AG04450 (cell line): Measurements from ENCODE around the gene ZNF627. TPM values are rescaled to one million over a fixed set of nuclear protein-coding genes. Genes with fewer than 3 reads are reported as not detected.

Experiments
- CTCF ChIA-PET: fragments of 300-600, 350-600 bp; formaldehyde crosslinking; extraction: SDS; loops from one replicate; lab custom pipeline; 2022; ENCODE audit warnings: antibody characterized with exemption, inconsistent platforms; lab: Charles Lee
- POLR2A ChIA-PET: fragments of 350-600 bp; formaldehyde crosslinking; extraction: SDS; loops from one replicate; lab custom pipeline; 2021; ENCODE audit warnings: antibody characterized with exemption, inconsistent platforms; lab: Yijun Ruan, JAX
- DNase-seq: peaks from one replicate; pipeline ENCODE4 v3.0.0-alpha.2; 2011; ENCODE audit warnings: low read depth, low spot score
- H3K27ac ChIP-seq: one replicate; pipeline ENCODE4 v1.5.1; 2012; ENCODE audit warnings: low read depth, low read length, control low read depth
- H3K27me3 ChIP-seq: one replicate; pipeline ENCODE4 v1.6.0; 2012; ENCODE audit warnings: low read length; ENCODE audit not compliant: control insufficient read depth, insufficient read depth
- H3K4me3 ChIP-seq: 2 replicates; pipeline ENCODE4 v1.5.1; 2011; ENCODE audit warnings: mild to moderate bottlenecking, low read depth, low read length, control low read depth
- H3K9me3 ChIP-seq: 2 replicates; pipeline ENCODE4 v1.5.1; 2012; ENCODE audit warnings: low read length; ENCODE audit not compliant: control insufficient read depth, insufficient read depth
- CTCF ChIP-seq: IDR thresholded peaks from 2 replicates; pipeline ENCODE4 v1.5.1; 2011; ENCODE audit warnings: low read depth, low read length, control low read depth, inconsistent platforms
- polyA plus RNA-seq: library from polyadenylated mRNA; depleted of rRNA; stranded (reverse); fragments of >200 nt; gene quantifications from 2 replicates; pipeline ENCODE4 v1.2.3, GENCODE V29; 2011

Gene ZNF627
- polyA plus RNA-seq, 1 experiment = 20.2 TPM

DNA sequence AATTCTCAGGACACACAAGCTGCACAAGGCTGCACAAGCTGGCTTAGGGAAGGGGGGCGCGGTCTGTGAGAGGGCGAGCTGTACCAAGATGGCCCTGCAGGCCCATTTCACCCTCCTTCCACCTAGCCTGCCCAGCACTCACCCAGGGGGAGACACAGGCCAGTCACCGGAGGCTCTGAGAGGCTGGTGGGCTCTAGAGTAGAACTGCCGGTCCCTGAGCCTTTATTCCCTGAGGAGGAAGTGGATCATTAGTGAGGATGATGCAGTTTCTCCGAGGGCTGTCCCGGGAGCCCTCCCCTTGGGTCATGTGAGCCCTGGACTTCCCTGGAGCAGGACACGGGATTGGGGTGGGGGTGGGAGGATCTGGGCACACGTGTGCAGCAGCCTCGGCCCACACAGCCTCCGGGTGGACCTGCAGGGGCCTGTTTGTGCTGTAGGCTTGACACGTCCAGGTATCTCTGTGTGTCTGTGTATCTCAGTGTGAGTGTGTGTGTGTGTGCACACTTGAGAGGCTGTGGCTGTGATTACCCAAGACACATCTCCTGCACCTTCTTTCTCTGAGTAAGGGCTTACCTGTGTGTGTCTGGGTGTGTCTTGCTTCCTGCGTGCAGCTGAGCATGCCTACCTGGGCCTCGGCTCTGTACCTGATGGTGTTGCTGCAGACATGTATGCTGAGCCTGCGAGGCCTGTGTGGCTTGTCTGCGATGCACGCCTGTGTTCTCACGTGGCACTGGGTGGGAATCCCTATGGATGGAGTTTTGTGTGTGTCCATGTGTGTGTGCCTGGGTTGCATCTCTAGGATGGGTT is 19.6 kb upstream of the ZNF627 start, which contains the start of gene ACP5:
Gene ACP5, minus strand, starts transcription at position 195 of the 807 bp plus-strand sequence. CDS start 328 bp downstream, outside the sequence.
- H3K27me3 ChIP-seq = no peaks in the 10 kb centered on the region
- no peak for DNase-seq
- H3K9me3 ChIP-seq = peaks cover 5% of the 10 kb centered on the region; the same call in 1 of the 2 replicates
- CTCF ChIA-PET = interaction anchor here (0.7 to 1.2 kb wide), 2 partner anchors 11 to 95 kb away, joined by 3 read pairs; no protein-coding TSS in a partner anchor
- TF ChIP-seq CTCF = no peak
- peak within 1 kb of the TSS; percentile 17; the same call in 1 of the 2 replicates for H3K4me3 ChIP-seq
- H3K27ac ChIP-seq = no peak within 1 kb of the TSS
- POLR2A ChIA-PET = no interaction called here

GRCh38 chr19:11578258-11579142 is 18.8 kb upstream of the ZNF627 start:
- TF ChIP-seq CTCF = no peak
- no peak for DNase-seq
- H3K27me3 ChIP-seq = no peaks in the 10 kb centered on the region
- ChIA-PET CTCF (interaction anchor here (0.6 to 1.2 kb wide), 4 partner anchors 10 to 219 kb away, joined by 3 to 4 read pairs (median 3); no protein-coding TSS in a partner anchor), POLR2A (no interaction called here)
- peak overlapping the region; percentile 17; the same call in 1 of the 2 replicates for H3K4me3 ChIP-seq
- no peak overlapping the region for H3K27ac ChIP-seq
- peaks cover 5% of the 10 kb centered on the region; the same call in 1 of the 2 replicates for H3K9me3 ChIP-seq

GRCh38 chr19:11580116-11580515 is 17.2 kb upstream of the ZNF627 start:
- ChIA-PET POLR2A (no interaction called here), CTCF (interaction anchor here (1.2 to 2.2 kb wide), 3 partner anchors 8 to 21 kb away, joined by 4 to 11 read pairs (median 5); partner anchors contain the start of gene ELOF1)

GRCh38 chr19:11581740-11582139 is 15.5 kb upstream of the ZNF627 start:
- DNase-seq = no peak
- H3K9me3 ChIP-seq = peaks cover 5% of the 10 kb centered on the region; the same call in 1 of the 2 replicates
- no peak overlapping the region for H3K27ac ChIP-seq
- H3K27me3 ChIP-seq = no peaks in the 10 kb centered on the region
- ChIA-PET POLR2A (interaction anchor here (0.7 kb wide), 1 partner anchor 1078 kb away, joined by 9 read pairs; no protein-coding TSS in a partner anchor), CTCF (interaction anchor here (1.8 to 2.2 kb wide), 2 partner anchors 21 to 23 kb away, joined by 5 to 11 read pairs; partner anchors contain the start of gene ELOF1)
- H3K4me3 ChIP-seq = no peak overlapping the region
- no peak for TF ChIP-seq CTCF

More at GRCh38 chr19:11580116-11580515, 17.2 kb upstream of the ZNF627 start:
- no peak for DNase-seq
- no peak for TF ChIP-seq CTCF
- Histone ChIP-seq H3K4me3 (no peak overlapping the region), H3K27me3 (no peaks in the 10 kb centered on the region), H3K27ac (no peak overlapping the region), H3K9me3 (peaks cover 5% of the 10 kb centered on the region; the same call in 1 of the 2 replicates)
